ENCODE data around the gene TGM4.

The TGM4 gene

GRCh38 chr3:44950275-44950734, 75.9 kb downstream of the TGM4 start:
- no peak for DNase-seq (ENCODE audit: low spot score)
- FAIRE-seq: no peak

- FAIRE-seq: no peak
- DNase-seq (ENCODE audit: low spot score): no peak
These were observed 78.3 kb downstream of the TGM4 start for GRCh38 chr3:44952689-44953088.

- DNase-seq (ENCODE audit: low spot score): no peak
- no peak for FAIRE-seq
These were observed 79.9 kb downstream of the TGM4 start for GRCh38 chr3:44954304-44954703.

- FAIRE-seq (no peak), DNase-seq (ENCODE audit: low spot score) (no peak)
These were observed 80.6 kb downstream of the TGM4 start for GRCh38 chr3:44954962-44955361.

GRCh38 chr3:44955917-44956316, 81.5 kb downstream of the TGM4 start:
- FAIRE-seq (no peak), DNase-seq (ENCODE audit: low spot score) (no peak)

GRCh38 chr3:44957986-44958385, 83.6 kb downstream of the TGM4 start:
- FAIRE-seq (no peak), DNase-seq (ENCODE audit: low spot score) (no peak)

GRCh38 chr3:44958386-44958785, 84.0 kb downstream of the TGM4 start:
- FAIRE-seq (no peak), DNase-seq (ENCODE audit: low spot score) (no peak)

GRCh38 chr3:44960387-44961026, 86.1 kb downstream of the TGM4 start:
- no peak for FAIRE-seq
- DNase-seq (ENCODE audit: low spot score): no peak

GRCh38 chr3:44961888-44962287, 87.5 kb downstream of the TGM4 start:
- no peak for DNase-seq (ENCODE audit: low spot score)
- FAIRE-seq: no peak

GRCh38 chr3:44962621-44963393, 88.4 kb downstream of the TGM4 start:
- FAIRE-seq: no peak
- no peak for DNase-seq (ENCODE audit: low spot score)

- FAIRE-seq (no peak), DNase-seq (ENCODE audit: low spot score) (no peak)
These were observed 89.3 kb downstream of the TGM4 start for GRCh38 chr3:44963571-44964325.

Measured in RCC 7860 (cell line).